ENCODE data around the gene MOB1A. TPM values are rescaled to one million over a fixed set of nuclear protein-coding genes. Genes with fewer than 3 reads are reported as not detected.
"Not testable (repeated sequence)": the region's sequence is repeated elsewhere in the genome, so short reads cannot be mapped to it uniquely, and the experiment has no call there.

The MOB1A gene
- polyA plus RNA-seq, 3 donors = 96.4 to 99.9 (median 98.6) TPM

GRCh38 chr2:74199275-74199701 is 20.6 kb upstream of the MOB1A start:
- DNase-seq (ENCODE audit: low read depth in 3 of 3, low spot score in 2 of 3) = no peak

DNA sequence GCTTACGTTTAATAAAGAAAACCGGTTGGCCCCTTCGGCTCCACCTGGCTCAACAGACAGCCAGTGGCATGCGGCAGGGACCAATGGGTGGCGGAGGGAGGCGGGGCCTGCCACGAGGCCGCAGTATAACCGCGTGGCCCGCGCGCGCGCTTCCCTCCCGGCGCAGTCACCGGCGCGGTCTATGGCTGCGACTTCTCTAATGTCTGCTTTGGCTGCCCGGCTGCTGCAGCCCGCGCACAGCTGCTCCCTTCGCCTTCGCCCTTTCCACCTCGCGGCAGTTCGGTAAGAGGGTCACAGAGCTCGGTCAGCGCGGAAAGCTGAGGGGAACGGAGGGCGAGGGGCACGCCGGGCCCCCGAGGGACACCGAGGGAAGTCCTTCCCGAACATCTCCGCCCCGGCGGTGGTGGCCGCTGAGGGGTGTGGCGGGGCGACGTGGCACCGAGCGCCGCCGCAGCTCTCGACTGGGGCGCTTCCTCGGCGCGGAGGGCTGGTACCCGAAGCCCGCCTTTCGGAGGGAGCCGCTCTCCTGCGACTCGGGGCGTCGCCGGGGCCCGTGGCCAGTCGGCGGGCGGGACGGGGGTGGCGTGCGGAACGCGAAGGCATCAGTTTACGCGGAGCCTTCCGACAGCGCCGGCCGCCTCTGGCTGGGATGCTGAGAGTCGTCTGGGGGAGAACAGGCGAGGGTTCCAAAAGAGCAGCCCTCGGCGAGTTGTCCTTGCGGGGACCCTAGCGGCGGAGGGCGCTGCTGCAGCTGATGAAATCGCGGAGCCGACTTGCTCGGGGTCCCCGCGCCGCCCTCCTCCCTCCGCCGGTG is 20.0 kb upstream of the MOB1A start, which contains the start of gene MTHFD2:
Gene MTHFD2 (plus strand): TSS at position 155 of the 814 bp plus-strand sequence. CDS start 27 bp downstream, at position 182.
- DNase-seq (ENCODE audit: low read depth in 3 of 3, low spot score in 2 of 3) = peak; percentile 61 to 80 (median 70)

- DNase-seq (ENCODE audit: low read depth in 3 of 3, low spot score in 2 of 3) = no peak
Measured at GRCh38 chr2:74198023-74198460, 19.4 kb upstream of the MOB1A start.

- no peak for DNase-seq (ENCODE audit: low read depth in 3 of 3, low spot score in 2 of 3)
Measured at GRCh38 chr2:74197049-74197448, 18.4 kb upstream of the MOB1A start.

DNA sequence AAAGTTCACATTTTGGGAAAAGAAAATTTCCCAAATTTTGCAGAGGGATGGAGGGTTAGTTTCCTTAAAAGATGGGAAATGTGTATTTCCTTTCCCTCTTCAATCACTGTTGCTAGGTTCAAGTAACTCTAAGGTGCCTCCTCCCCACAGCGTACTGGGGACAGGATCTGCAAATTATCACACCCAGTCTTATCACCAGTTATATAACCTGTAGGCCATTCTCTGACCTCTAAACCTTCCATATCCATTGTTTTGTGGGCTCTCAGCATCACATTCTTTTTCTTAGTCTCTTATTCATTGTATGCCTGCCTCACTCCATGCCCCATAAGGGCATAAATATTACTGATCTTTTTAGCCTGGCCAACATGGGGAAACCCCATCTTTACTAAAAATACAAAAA is 16.1 kb upstream of the MOB1A start:
- no peak for DNase-seq (ENCODE audit: low read depth in 3 of 3, low spot score in 2 of 3)

DNA sequence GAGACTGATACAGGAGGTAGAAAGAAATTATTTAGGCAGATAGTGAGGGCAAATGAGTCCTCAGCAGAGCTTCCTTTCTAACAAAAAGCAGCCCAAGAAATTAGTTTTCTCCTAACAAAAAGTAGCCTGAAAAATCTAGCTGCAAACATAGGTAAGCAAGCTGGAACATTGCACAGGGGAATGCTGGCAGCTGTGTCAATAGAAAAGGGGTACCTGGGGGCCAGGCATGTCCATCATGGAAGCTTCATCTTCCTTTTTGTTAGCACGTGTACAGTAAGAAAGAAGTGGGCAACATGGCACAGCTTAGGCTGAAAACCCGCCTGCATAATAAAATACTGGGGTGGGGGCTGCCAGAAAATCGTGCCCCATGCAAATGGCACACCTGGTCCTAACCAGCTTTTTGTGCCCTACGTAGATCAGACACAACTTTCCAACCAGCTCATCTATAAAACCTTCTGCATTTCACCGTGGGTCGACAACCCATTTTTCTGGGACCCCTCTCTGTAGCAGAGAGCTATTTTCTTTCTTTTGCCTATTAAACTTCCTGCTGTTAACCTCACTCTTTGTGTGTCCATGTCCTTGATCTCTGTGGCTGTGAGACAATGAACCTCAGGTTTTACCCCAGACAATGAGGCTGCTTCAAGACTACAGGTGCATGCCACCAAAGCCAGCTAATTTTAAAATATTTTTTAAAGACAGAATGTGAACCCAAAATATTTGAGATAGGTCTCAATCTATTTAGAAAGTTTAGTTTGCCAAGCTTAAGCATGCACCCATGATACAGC is 13.1 kb upstream of the MOB1A start:
- no peak for DNase-seq (ENCODE audit: low read depth in 3 of 3, low spot score in 2 of 3)

DNA sequence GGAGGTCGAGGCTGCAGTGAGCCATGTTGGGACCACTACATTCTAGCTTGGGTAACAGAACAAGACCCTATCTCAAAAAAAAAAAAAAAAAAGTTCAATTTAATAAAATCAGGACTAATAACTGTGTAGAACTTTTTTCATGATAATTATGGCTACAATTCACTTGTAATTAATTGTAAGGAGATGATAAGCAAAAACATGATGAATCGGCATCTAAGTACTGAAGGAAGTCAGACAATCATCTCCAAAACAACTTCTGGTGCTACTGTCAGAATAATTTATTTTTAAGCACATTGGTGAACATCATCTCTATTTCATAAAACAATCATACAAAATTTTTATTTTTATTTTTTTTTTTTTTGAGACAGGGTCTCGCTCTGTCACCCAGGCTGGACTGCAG is 10.0 kb upstream of the MOB1A start:
- no peak for DNase-seq (ENCODE audit: low read depth in 3 of 3, low spot score in 2 of 3)

GRCh38 chr2:74188018-74188601 is 9.4 kb upstream of the MOB1A start:
- DNase-seq (ENCODE audit: low read depth in 3 of 3, low spot score in 2 of 3) = no peak

GRCh38 chr2:74186706-74187105 is 8.0 kb upstream of the MOB1A start:
- DNase-seq (ENCODE audit: low read depth in 3 of 3, low spot score in 2 of 3) = not testable (repeated sequence)

DNA sequence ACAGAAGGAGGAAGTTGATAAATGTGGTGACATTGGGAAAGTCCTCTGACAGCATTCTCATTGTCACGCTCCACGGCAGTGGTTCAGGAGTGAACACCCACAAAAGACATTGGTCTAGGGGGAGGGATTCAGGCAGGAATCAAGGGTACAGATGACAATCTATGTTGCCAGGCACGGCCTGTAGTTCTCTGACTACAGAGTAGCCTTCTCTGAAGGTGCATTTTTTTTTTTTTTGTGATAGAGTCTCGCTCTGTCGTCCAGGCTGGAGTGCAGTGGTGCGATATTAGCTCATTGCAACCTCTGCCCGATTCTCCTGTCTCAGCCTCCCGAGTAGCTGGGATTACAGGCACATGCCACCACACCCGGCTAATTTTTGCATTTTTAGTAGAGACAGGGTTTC is 7.4 kb upstream of the MOB1A start:
- DNase-seq (ENCODE audit: low read depth in 3 of 3, low spot score in 2 of 3) = no peak

GRCh38 chr2:74183878-74184277 is 5.2 kb upstream of the MOB1A start:
- no peak for DNase-seq (ENCODE audit: low read depth in 3 of 3, low spot score in 2 of 3)

GRCh38 chr2:74181739-74182138 is 3.1 kb upstream of the MOB1A start:
- DNase-seq (ENCODE audit: low read depth in 3 of 3, low spot score in 2 of 3) = no peak

DNA sequence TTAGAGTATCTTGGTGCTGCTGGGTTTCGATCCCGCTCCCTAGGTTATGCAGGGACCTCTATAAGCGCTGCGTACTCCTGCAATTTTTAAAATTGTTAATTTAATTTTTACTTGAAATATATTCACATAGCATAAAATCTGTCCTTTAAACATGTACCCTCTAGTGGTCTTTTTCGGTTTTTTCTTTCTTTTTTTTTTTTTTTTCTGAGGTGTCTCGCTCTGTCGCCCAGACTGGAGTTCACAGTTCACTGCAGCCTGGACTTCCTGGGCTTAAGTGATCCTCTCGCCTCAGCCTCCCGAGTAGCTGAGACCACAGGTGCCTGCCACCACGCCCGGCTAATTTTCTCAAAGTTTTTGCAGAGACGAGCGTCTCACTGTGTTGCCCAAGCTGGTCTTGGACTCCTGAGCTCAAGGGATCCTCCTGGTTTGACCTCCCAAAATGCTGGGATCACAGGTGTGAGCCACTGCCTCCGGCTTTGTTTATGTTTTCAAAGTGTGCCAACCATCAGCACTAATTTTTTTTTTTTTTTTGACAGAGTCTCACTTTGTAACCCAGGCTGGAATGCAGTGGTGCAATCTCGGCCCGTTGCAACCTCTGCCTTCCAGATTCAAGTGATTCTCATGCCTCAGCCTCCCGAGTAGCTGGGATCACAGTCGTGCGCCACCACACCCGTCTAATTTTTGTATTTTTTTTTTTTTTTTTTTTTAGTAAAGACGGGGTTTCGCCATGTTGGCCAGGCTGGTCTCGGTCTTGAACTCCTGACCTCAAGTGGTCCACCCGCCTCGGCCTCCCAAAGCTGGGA is 585 bp upstream of the MOB1A start:
- DNase-seq (ENCODE audit: low read depth in 3 of 3, low spot score in 2 of 3) = no peak

GRCh38 chr2:74177696-74178095 is 983 bp downstream of the MOB1A start:
- no peak for DNase-seq (ENCODE audit: low read depth in 3 of 3, low spot score in 2 of 3)

- DNase-seq (ENCODE audit: low read depth in 3 of 3, low spot score in 2 of 3) = no peak
Measured at GRCh38 chr2:74174909-74175308, 3.8 kb downstream of the MOB1A start.

GRCh38 chr2:74168739-74169138 is 9.9 kb downstream of the MOB1A start:
- no peak for DNase-seq (ENCODE audit: low read depth in 3 of 3, low spot score in 2 of 3)

DNA sequence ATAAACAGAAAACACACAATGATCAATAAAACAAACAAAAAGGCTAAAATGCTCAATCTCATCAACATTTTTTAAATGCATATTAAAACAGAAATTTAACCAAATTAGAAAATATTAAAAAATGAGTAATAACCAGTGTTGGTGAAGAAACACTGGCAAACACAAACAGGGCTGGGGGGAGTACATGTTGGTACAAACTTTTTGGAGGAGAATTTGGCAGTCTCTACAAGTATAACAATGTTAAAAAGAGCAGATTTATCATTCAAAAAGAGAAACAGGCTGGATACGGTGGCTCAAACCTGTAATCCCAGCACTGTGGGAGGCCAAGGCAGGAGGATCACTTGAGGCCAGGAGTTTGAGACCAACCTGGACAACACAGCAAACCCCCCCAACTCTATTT is 13.9 kb downstream of the MOB1A start:
- no peak for DNase-seq (ENCODE audit: low read depth in 3 of 3, low spot score in 2 of 3)

DNA sequence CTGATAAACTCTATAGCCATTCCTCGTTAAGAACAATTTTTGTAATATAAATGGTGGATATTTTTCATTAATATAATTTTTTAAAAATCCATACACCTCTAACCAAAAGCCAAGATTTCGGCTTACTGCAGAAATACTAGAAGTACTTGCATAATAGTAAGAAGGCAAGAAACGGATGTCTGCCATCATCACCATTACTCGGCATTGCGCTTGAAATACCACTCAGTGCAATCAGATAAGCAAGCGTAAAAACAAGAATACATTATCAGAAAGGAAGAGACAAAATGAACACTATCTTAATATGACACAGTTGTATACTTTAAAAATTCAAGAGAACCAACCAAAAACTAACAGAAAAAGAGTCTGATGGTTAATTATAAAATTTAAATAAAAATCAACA is 15.7 kb downstream of the MOB1A start:
- DNase-seq (ENCODE audit: low read depth in 3 of 3, low spot score in 2 of 3) = no peak

GRCh38 chr2:74155830-74156229 is 22.8 kb downstream of the MOB1A start:
- DNase-seq (ENCODE audit: low read depth in 3 of 3, low spot score in 2 of 3) = no peak

DNA sequence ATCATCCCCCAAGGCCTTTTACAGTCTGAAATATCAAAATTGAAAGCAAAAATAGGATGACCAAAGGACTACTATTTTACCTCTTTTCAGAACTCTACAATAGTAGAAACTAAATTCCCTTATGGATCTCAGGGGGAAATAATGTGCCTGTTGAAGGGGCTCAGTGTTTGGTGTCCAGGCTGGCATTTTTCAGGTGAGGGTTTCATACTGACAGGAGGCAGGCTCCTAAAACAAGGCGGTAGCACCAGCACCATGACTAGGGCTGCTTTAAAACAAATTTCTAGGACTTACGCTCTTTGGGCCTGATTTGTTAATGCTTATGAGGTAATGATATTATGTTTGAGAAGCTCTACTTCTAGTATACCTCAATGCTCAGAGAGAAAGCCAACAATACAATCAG is 25.7 kb downstream of the MOB1A start:
- DNase-seq (ENCODE audit: low read depth in 3 of 3, low spot score in 2 of 3) = no peak
